AG09319 (cell line): ENCODE data around the gene INPP5J.
"Not testable (repeated sequence)": the region's sequence is repeated elsewhere in the genome, so short reads cannot be mapped to it uniquely, and the experiment has no call there.

Experiments used
- DNase-seq: peaks from one replicate; pipeline ENCODE4 v3.0.0-alpha.2; 2010; ENCODE audit warnings: low read depth; ENCODE audit errors: extremely low read depth
- TF ChIP-seq, protein P1 (sequence below): IDR thresholded peaks from 2 replicates; pipeline ENCODE4 v1.5.1; 2011; ENCODE audit warnings: low read depth, mild to moderate bottlenecking, inconsistent platforms, low read length, moderate library complexity

Gene INPP5J

DNA sequence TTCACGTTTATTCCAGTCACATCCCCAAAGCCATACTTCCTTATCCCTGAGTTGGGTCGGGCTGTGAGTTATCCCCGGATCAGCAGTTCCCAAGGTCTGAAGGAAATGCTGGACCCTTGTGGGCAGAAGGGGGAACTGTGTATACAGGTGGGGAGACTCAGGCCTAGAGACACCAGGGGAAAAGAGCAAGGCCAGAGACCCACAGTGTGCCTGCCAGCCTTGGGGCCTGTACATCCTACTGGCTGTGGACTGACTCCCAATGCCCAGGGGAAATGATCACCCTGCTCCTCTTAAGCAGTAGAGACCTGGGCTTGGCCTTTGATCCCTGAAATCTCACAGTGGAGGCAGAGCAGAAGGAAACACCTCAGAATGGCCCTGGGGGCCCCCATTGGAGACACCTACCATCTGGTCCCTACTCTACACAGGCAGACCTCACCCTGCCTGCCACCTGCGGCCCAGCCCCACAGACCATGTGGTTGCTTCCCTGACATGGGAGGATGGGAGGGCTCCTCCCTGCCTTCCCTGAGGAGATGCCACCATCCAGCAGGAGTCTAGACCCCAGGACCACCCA, 16.7 kb upstream of the INPP5J start:
- TF ChIP-seq, protein P1, sequence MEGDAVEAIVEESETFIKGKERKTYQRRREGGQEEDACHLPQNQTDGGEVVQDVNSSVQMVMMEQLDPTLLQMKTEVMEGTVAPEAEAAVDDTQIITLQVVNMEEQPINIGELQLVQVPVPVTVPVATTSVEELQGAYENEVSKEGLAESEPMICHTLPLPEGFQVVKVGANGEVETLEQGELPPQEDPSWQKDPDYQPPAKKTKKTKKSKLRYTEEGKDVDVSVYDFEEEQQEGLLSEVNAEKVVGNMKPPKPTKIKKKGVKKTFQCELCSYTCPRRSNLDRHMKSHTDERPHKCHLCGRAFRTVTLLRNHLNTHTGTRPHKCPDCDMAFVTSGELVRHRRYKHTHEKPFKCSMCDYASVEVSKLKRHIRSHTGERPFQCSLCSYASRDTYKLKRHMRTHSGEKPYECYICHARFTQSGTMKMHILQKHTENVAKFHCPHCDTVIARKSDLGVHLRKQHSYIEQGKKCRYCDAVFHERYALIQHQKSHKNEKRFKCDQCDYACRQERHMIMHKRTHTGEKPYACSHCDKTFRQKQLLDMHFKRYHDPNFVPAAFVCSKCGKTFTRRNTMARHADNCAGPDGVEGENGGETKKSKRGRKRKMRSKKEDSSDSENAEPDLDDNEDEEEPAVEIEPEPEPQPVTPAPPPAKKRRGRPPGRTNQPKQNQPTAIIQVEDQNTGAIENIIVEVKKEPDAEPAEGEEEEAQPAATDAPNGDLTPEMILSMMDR = peak; percentile 17
- no peak for DNase-seq

DNA sequence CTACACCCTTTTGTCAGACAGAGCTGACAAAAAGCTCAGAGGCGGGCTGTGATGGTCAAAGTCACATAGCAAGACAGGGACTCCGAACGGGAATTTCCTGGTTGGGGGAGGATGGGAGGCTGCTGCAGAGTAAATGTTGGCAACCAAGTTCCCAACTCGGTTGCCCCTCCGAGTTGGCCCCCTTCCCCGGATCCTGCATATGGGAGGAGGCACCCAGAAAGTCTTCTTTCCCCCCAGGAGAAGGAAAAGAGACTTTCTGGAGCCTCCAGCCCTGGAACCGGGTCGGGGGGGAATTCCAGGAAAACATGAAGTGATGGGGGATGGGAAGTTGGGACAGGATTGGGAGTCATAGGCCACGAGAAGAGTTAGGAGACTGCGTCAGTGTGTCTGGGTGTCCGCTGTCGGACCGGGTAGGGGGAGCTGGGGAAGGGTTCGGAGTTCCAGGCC, 16.0 kb upstream of the INPP5J start:
- TF ChIP-seq, protein P1 = no peak
- DNase-seq = peak; percentile 27

DNA sequence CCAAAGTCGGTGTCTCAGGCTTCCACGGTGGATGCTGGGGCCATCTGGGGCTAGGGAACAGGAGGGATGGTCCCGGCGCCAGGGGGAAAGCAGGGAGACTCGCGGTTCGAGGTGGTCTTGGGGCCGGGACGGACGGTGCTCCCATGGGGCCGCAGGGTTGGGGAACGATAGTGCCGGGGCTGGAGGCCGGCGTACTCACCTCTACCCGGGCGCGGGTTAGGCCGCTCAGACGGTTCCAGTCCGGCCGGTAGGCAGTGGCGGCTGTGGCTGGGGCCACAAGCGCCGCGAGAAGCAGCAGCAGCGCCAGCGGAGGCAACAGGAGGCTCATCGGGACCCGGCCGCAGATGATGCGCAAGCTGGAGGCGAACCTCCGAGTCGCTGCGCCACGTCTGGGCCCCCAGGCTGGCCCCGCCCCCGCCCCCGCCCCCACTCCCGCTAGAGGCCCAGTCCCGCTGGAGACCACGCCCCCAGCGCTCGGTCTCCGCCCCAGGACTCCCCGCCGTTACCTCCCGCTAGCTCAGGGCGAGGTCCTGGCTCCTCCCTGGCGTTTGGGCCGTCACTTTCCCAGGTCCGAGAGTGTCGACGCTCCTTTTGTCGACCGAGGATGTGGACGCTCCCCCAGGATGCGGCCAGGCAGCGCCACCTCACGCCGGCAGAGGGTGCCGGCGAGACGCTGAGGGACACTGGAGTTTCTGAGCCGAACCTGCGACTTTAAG, 15.4 kb upstream of the INPP5J start, which contains the start of gene SELENOM:
Gene SELENOM, minus strand, starts transcription at position 391 of the 716 bp plus-strand sequence. Its CDS starts 63 bp downstream, at position 328.
- DNase-seq = peak; percentile 97

DNA sequence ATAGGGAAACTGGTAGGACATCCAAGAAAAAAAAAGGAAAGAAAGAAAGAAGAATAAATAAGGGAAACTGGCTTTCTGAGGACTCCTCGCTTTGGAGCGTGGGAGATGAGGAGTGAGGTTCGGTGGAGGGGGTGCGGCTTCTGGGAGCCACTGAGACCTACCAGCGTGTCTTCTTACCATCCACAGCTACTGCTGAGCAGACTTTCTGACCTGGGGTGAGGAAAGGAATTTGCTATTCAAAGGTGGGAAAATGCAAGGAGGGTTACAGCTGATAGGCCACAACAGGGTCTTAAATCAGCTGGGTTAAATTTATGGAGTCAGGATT, 14.9 kb upstream of the INPP5J start:
- TF ChIP-seq, protein P1 = no peak

More for the DNA sequence above, 15.4 kb upstream of the INPP5J start, which contains the start of gene SELENOM:
- TF ChIP-seq, protein P1 = peak; percentile 97

DNA sequence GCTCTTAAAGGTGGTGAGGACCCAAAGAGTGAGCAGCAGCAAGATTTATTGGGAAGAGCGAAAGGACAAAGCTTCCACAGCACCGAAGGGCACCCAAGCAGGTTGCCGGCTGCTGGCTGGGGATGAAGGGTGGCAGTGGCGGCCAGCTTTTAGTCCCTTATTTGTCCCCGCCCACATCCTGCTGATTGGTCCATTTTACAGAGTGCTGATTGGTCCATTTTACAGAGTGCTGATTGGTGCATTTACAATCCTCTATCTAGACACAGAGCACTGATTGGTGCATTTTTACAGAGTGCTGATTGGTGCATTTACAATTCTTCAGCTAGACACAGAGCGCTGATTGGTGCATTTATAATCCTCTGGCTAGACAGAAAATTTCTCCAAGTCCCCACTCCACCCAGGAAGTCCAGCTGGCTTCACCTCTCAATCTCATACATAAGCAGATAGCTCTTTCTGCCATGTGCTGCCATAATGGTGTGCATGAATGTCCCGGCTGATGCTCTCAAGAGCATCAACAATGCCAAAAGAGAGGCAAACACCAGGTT, 10.1 kb upstream of the INPP5J start:
- not testable (repeated sequence) for DNase-seq

More for the DNA sequence above, 14.9 kb upstream of the INPP5J start:
- no peak for DNase-seq

DNA sequence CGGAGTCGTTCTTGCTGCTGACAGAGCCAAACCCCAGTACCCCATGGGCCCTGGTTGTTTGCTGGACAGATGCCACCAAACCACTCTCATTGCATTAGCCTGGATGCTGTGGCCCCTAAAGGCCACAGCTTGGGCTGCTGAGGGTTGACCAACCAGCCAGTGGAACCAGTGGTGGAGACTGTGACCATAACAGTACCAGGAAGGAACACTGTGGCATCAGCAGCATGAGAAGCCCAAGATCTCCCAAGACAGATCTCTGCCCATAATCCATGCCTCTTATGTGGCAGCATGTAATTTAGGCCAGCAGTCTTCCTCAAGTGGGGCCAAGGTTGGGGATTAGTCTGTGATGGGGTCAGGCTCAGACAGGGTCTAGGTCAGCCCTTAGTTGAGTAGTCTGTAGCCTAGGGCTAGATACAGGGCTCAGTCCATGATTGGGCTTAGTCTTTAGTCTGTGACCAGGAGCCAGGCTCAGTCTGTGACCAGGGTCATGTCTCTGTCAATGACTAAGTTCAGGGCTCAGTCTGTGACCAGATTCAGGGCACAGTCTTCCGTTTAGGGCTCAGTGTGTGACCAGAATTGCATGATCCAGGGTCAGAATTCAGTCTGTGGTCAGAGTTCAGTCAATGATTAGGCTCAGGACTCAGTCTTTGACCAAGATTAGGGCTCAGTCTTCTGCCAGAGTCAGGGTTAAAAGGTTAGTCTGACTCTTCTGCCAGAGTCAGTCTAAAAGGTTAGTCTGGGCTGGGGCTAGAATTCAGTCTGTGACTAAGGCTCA, 4.5 kb upstream of the INPP5J start:
- TF ChIP-seq, protein P1 = no peak
- DNase-seq = no peak

DNA sequence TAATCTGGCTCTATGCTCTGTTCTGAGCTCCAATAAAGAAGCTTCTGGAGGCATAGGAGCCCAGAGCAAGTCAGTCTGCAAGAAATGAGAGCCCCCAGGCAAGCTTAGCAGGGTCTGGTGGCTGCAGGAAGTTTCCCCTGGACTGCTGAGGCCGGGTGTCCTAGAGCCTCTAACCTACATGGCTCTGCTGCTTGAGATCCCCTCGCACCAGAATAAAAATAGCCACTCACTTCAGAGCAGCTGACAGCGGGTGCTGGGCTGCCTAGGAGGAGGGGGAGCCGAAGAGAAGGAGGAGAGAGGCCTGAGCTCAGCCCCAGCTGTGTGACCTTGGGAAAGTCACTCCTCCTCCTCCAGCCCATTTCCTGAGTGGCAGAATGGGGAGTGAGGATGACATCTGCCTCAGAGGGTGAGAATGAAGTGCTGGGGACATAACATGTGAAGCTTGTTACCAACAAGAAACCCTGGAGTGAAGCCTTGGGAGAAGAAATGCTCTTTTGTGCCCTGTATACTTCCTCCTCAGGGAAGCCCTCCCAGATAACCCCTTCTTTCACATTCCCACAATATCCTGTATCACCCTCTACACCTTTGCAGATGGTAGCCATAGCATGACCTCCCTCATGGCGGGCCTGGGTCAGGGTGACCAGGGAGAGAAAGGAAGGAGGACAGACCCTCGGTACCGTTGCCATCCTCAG, 3.6 kb upstream of the INPP5J start:
- TF ChIP-seq, protein P1 = no peak
- DNase-seq = no peak
